GM23338 (cell line): ENCODE results near the gene GMPS. TPM values are rescaled to one million over a fixed set of nuclear protein-coding genes. Genes with fewer than 3 reads are reported as not detected.

Experiments
- ATAC-seq: fragments of 200-7000 bp; cut with Tn5 transposase; 3 replicates; pipeline ENCODE4 v1.9.1; 2020
- DNase-seq: peaks from one replicate; pipeline ENCODE4 v3.0.0-alpha.2; 2015; ENCODE audit warnings: low spot score
- H2AFZ ChIP-seq: fragments of 200-600 bp; sonication (generic); 2 replicates; pipeline ENCODE4 v1.8.0; 2016; ENCODE audit warnings: antibody characterized with exemption, mild to moderate bottlenecking, moderate library complexity
- H3F3A ChIP-seq: fragments of 200-600 bp; sonication (generic); replicated peaks from 2 replicates; pipeline ENCODE4 v1.8.0; 2017; ENCODE audit warnings: antibody characterized with exemption, mixed run types, low read depth
- H3K27ac ChIP-seq: fragments of 200-600 bp; sonication (generic); 2 replicates; pipeline ENCODE4 v1.6.1; 2016; ENCODE audit warnings: low read depth
- H3K27me3 ChIP-seq: fragments of 200-600 bp; sonication (generic); 2 replicates; pipeline ENCODE4 v1.8.0; 2016; ENCODE audit warnings: mild to moderate bottlenecking, mixed run types, moderate library complexity; ENCODE audit not compliant: insufficient read depth
- H3K36me3 ChIP-seq: fragments of 200-600 bp; sonication (generic); 2 replicates; pipeline ENCODE4 v1.8.0; 2016; ENCODE audit warnings: mild to moderate bottlenecking; ENCODE audit not compliant: insufficient read depth
- H3K4me1 ChIP-seq: fragments of 200-600 bp; sonication (generic); 2 replicates; pipeline ENCODE4 v1.8.0; 2016; ENCODE audit warnings: mild to moderate bottlenecking, moderate library complexity; ENCODE audit not compliant: insufficient read depth
- H3K4me2 ChIP-seq: fragments of 200-600 bp; sonication (generic); 2 replicates; pipeline ENCODE4 v1.7.1; 2017; ENCODE audit warnings: mixed run types
- H3K4me3 ChIP-seq: fragments of 200-600 bp; sonication (generic); 2 replicates; pipeline ENCODE4 v1.6.1; 2016; ENCODE audit warnings: mixed run types
- H3K79me2 ChIP-seq: fragments of 200-600 bp; sonication (generic); replicated peaks from 2 replicates; pipeline ENCODE4 v1.8.0; 2017; ENCODE audit warnings: mild to moderate bottlenecking; ENCODE audit not compliant: insufficient read depth
- H3K9me2 ChIP-seq: fragments of 200-600 bp; sonication (generic); 2 replicates; pipeline ENCODE4 v1.8.0; 2017; ENCODE audit not compliant: insufficient read depth
- H4K20me1 ChIP-seq: fragments of 200-600 bp; sonication (generic); replicated peaks from 2 replicates; pipeline ENCODE4 v1.8.0; 2017; ENCODE audit warnings: mild to moderate bottlenecking; ENCODE audit not compliant: insufficient read depth
- H3K27ac Mint-ChIP-seq: 2 replicates; pipeline ENCODE4 v1.8.0; 2020; ENCODE audit warnings: inconsistent platforms, mild to moderate bottlenecking, moderate library complexity, mixed read lengths
- H3K27me3 Mint-ChIP-seq: 3 replicates; pipeline ENCODE4 v1.8.0; 2022; ENCODE audit warnings: low read depth, mild to moderate bottlenecking, moderate library complexity, mixed read lengths, inconsistent platforms; ENCODE audit not compliant: insufficient read depth, poor library complexity
- H3K36me3 Mint-ChIP-seq: 3 replicates; pipeline ENCODE4 v1.8.0; 2021; ENCODE audit warnings: low read depth, mild to moderate bottlenecking, inconsistent platforms, moderate library complexity, mixed read lengths
- H3K4me1 Mint-ChIP-seq: 3 replicates; pipeline ENCODE4 v1.8.0; 2020; ENCODE audit warnings: mild to moderate bottlenecking, inconsistent platforms, mixed read lengths
- H3K4me3 Mint-ChIP-seq: 3 replicates; pipeline ENCODE4 v1.8.0; 2021; ENCODE audit warnings: moderate library complexity, mild to moderate bottlenecking, inconsistent platforms, mixed read lengths
- H3K9me3 Mint-ChIP-seq: 3 replicates; pipeline ENCODE4 v1.8.0; 2020; ENCODE audit warnings: moderate library complexity, mild to moderate bottlenecking, inconsistent platforms, mixed read lengths
- CREB1 ChIP-seq: fragments of 250-450 bp; sonication (Bioruptor Pico); IDR thresholded peaks from 2 replicates; pipeline ENCODE4 v1.5.0; 2020; ENCODE audit warnings: low read depth, mild to moderate bottlenecking, moderate library complexity
- CTCF ChIP-seq, 2 experiments: fragments of 200-600 bp in 1 of 2; sonication (generic) in 1 of 2; conservative IDR thresholded peaks; 2 replicates each; pipeline versions ENCODE4 v1.5.1 to v1.6.1; 2016 to 2017; ENCODE audit warnings: antibody characterized with exemption in 2 of 2, low read depth in 2 of 2, mild to moderate bottlenecking in 2 of 2, moderate library complexity in 1 of 2
- ETS1 ChIP-seq: IDR thresholded peaks from 2 replicates; pipeline ENCODE4 v1.6.1; 2016; ENCODE audit warnings: antibody characterized with exemption
- EZH2 ChIP-seq: fragments of 200-600 bp; sonication (generic); IDR thresholded peaks from one replicate; pipeline ENCODE4 v1.8.0; 2017; ENCODE audit warnings: antibody characterized with exemption, mild to moderate bottlenecking, low read depth; ENCODE audit not compliant: unreplicated experiment
- EZH2phosphoT487 ChIP-seq: fragments of 200-600 bp; sonication (generic); IDR thresholded peaks from one replicate; pipeline ENCODE4 v1.8.1; 2018; ENCODE audit warnings: antibody characterized with exemption; ENCODE audit not compliant: unreplicated experiment
- JUNB ChIP-seq: IDR thresholded peaks from one replicate; pipeline ENCODE4 v1.6.1; 2016; ENCODE audit warnings: antibody characterized with exemption; ENCODE audit not compliant: unreplicated experiment
- NANOG ChIP-seq: IDR thresholded peaks from 2 replicates; pipeline ENCODE4 v1.6.1; 2016; ENCODE audit warnings: antibody characterized with exemption, borderline replicate concordance
- POLR2AphosphoS5 ChIP-seq: IDR thresholded peaks from 2 replicates; pipeline ENCODE4 v1.6.1; 2016; ENCODE audit warnings: antibody characterized with exemption, low read depth
- REST ChIP-seq: IDR thresholded peaks from one replicate; pipeline ENCODE4 v1.6.1; 2018; ENCODE audit warnings: antibody characterized with exemption; ENCODE audit not compliant: unreplicated experiment
- STAT1 ChIP-seq: IDR thresholded peaks from one replicate; pipeline ENCODE4 v1.6.1; 2016; ENCODE audit warnings: antibody characterized with exemption; ENCODE audit not compliant: unreplicated experiment
- ZNF462 ChIP-seq: fragments of 250-450 bp; sonication (Bioruptor Pico); IDR thresholded peaks from 2 replicates; pipeline ENCODE4 v1.5.0; 2020; ENCODE audit warnings: mild to moderate bottlenecking, moderate library complexity
- polyA plus RNA-seq: library from polyadenylated mRNA; unstranded; fragments of >200 nt; fragmentation: Nextera tagmentation; extraction: Ambion mirVana; gene quantifications from 2 replicates; pipeline ENCODE4 v1.2.1, GENCODE V29; 2016
- total RNA-seq: library from RNA; depleted of rRNA; stranded (reverse); fragments of >200 nt; shearing (Covaris generic); gene quantifications from 2 replicates; pipeline ENCODE4 v1.2.3, GENCODE V29; 2014

Gene GMPS
- total and polyA plus RNA-seq, 2 experiments from 2014 or later = 72.0 to 145 TPM

GRCh38 chr3:155919728-155920127, 49.3 kb downstream of the GMPS start:
- ATAC-seq = no peak
- Histone ChIP-seq H4K20me1 (no peaks in the 10 kb centered on the region), H3K4me2 (no peak overlapping the region), H2AFZ (no peak overlapping the region), H3K4me1 (no peaks in the 10 kb centered on the region), H3K27me3 (no peaks in the 10 kb centered on the region), H3K79me2 (no peaks in the 10 kb centered on the region), H3F3A (no peaks in the 10 kb centered on the region), H3K36me3 (peaks cover 42% of the 10 kb centered on the region), H3K9me2 (no peaks in the 10 kb centered on the region), H3K4me3 (no peak overlapping the region), H3K27ac (no peak overlapping the region)
- no peaks in the 10 kb centered on the region for H3K4me1 Mint-ChIP-seq
- H3K36me3 Mint-ChIP-seq = peaks cover 59% of the 10 kb centered on the region
- no peaks in the 10 kb centered on the region for H3K27me3 Mint-ChIP-seq
- no peaks in the 10 kb centered on the region for H3K9me3 Mint-ChIP-seq
- TF ChIP-seq ZNF462 (CRISPR knock-in tag) = no peak
- no peak for TF ChIP-seq JUNB
- no peak for TF ChIP-seq EZH2phosphoT487
- TF ChIP-seq EZH2 = no peak
- no peak for TF ChIP-seq POLR2AphosphoS5
- no peak for TF ChIP-seq ETS1
- no peak for TF ChIP-seq CREB1 (CRISPR knock-in tag)
- no peak for TF ChIP-seq REST
- no peak for TF ChIP-seq NANOG
- no peak for TF ChIP-seq CTCF (conservative IDR thresholded peaks at IDR 0.05; ENCODE audit: low read depth in 2 of 2)
- TF ChIP-seq STAT1 = no peak
- H3K27ac Mint-ChIP-seq = no peak overlapping the region
- DNase-seq = no peak
- H3K4me3 Mint-ChIP-seq = no peak overlapping the region
